ENCODE measurements around the gene RMND5B.

RMND5B gene, protein sequence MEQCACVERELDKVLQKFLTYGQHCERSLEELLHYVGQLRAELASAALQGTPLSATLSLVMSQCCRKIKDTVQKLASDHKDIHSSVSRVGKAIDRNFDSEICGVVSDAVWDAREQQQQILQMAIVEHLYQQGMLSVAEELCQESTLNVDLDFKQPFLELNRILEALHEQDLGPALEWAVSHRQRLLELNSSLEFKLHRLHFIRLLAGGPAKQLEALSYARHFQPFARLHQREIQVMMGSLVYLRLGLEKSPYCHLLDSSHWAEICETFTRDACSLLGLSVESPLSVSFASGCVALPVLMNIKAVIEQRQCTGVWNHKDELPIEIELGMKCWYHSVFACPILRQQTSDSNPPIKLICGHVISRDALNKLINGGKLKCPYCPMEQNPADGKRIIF

DNA sequence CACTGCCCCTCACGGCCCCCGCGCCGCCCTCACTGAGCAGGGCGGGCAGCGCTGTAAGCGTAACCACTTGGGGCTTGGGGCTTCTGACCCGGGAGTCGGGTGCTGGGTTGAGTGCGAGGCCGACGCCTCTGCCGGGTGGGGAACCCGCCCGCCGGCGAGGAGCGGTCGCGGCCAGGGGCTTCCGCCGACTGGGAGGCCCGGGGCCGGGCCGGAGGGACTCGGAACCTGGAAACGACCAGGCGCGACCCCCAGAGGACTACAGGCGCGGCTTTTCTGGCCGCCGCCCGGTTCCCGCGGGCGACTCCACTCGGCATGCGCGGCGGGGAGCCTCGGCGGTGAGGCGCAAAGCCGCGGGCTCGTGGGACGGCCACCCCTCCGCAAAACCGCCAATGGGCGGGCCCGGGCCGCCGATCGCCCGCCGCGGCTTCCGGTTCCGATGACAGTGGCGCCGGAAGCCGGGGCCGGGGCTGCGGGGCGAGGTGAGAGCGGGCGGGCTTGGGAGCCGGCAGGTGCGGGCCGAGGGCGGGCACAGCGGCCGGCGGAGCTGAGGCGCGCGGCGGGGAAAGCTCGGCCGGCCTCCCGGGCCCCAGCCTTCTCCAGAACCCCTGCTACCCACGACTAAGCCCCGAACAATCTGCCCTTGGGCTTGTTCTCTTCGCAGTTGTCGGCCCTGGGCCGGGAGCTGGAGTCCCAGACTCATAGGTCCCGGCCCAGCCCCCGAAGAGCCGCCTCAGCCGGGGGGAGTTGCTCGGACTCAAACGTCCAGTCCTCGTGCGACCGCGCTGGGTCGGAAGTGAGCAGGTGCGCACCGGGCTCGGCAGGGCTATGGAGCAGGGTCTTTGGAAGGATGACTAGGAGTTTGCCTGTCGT lies at the start of gene RMND5B:
TSS of gene RMND5B (plus strand) at position 439 of the 870 bp plus-strand sequence. CDS start 7,106 bp downstream, outside the sequence.
- TF ChIP-seq GATA2 (IDR thresholded peaks at IDR 0.05; ENCODE audit: low read depth, low read length): no peak
- TF ChIP-seq GATA3 (IDR thresholded peaks at IDR 0.05; ENCODE audit: low read depth, low read length): no peak

DNA sequence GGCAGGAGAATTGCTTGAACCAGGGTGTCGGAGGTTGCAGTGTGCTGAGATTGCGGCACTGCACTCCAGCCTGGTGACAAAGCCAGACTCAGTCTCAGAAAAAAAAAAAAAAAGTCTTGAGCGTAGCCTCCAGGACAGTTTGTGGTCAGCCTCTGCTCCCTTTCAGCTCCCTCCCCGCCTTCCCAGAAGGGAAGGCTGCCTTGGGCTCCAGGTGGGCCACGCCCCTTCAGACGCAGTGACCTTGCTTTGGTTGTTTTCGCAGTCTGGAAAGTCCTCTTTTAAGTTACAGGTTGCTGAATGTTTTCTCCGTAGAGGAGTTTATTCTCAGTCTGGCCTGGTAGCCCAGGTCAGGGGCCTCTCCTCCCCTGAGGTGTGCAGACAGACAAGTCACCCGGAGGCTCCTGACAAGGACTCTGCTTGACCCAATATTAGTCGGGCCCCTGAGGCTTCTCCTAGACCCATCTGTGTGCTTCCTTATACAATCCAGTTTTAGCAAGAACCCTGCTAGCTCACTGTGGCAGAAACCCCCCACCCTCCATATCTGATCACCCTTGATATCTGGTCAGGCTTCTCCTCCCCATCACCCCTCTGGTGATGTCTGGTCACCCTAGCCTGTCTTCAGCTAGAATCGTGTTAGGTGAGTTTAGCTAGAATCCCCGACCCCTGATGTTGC lies 49.1 kb upstream of the RMND5B start:
- TF ChIP-seq GATA2 (IDR thresholded peaks at IDR 0.05; ENCODE audit: low read depth, low read length) (no peak), GATA3 (IDR thresholded peaks at IDR 0.05; ENCODE audit: low read depth, low read length) (no peak)

DNA sequence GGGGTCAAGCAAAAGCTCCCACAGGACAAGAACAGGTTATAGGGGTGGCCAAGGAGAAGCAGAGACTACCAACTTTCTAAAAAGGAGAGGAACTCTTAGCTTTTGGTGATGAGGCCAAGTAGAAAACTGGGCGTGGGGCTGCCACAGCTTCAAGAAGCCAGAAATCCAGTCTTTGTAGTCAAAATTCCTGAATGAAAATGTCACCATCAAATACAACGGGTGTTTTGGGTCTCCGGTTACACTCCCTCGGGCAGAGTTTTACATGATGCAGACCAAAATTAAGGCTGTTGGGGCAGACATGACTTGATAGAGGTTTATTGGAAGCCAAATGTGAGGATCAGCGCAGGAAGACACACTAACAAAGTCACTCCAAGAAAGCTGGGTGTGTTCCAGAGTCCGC lies 46.9 kb upstream of the RMND5B start:
- TF ChIP-seq GATA2 (IDR thresholded peaks at IDR 0.05; ENCODE audit: low read depth, low read length) (no peak), GATA3 (IDR thresholded peaks at IDR 0.05; ENCODE audit: low read depth, low read length) (no peak)

DNA sequence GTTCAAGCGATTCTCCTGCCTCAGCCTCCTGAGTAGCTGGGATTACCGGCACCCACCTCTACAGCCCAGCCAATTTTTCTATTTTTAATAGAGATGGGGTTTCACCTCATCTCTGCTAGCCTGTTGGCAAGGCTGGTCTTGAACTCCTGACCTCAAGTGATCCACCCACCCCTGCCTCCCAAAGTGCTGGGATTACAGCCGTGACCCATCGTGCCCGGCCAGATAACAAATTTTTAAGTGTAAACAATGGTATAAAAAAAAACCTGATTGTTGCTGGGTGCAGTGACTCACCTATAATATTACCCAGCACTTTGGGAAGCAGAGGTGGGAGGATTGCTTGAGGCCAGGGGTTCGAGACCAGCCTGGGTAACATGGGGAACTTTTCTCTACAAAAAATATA lies 45.5 kb upstream of the RMND5B start:
- TF ChIP-seq GATA3 (IDR thresholded peaks at IDR 0.05; ENCODE audit: low read depth, low read length): no peak

DNA sequence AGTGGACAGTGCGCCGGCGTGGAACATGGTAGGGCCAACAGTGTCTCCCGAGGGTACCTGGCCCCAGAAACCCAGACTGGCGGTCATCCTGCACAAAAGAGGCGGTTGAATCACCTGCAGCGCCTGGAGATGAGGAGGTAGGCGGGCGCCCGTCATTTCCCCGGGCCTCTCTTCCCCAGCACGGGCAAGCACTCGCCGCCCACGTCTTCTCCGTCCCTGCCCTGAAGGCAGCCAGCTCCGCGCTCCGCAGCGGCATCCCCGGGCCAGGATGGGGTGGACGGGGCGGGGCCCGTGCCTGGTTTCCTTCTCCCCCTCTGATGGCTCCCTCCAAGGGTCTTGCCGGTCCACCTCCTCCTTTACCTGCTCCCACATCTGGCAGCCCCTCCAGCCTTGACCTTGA lies 44.5 kb upstream of the RMND5B start:
- no peak for TF ChIP-seq GATA3 (IDR thresholded peaks at IDR 0.05; ENCODE audit: low read depth, low read length)
- TF ChIP-seq GATA2 (IDR thresholded peaks at IDR 0.05; ENCODE audit: low read depth, low read length): no peak

DNA sequence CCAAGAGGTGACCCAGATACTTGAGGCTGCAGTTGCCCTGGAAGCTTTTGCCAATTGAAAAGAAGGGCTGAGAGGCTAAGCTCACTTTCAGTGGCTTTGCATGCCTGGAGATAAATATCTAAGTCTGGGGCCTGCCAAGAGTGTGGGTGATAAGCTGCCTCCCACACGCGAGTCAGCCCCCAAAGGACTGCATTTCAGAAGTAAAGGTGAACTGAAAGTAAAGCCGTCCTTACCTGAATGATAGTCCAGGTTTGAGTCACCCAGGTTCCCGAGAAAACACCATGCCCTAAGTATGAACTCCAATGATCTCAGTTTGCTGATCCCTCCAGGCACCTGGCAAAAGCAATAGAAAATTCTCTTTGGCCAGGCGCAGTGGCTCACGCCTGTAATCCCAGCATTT lies 40.0 kb upstream of the RMND5B start:
- no peak for TF ChIP-seq GATA2 (IDR thresholded peaks at IDR 0.05; ENCODE audit: low read depth, low read length)
- TF ChIP-seq GATA3 (IDR thresholded peaks at IDR 0.05; ENCODE audit: low read depth, low read length): no peak

DNA sequence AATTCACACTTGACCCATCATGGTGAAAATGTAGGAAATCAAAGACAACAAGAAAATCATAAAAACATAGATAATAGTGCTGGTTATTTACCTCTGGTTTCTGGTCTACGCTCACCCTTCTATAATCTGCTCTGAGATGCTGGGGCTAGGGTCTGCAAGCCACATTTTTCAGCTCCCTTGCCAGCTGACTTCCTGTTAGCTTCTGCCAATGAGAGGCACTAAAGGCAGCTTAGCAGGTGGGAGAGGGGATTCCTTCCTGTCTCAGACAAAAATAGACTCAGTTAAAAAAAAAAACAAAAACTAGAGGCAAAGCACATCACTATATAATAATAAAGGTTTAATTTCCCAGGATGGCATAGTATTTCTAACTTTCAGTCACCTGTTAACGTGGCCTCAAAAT lies 37.7 kb upstream of the RMND5B start:
- TF ChIP-seq GATA2 (IDR thresholded peaks at IDR 0.05; ENCODE audit: low read depth, low read length): no peak
- no peak for TF ChIP-seq GATA3 (IDR thresholded peaks at IDR 0.05; ENCODE audit: low read depth, low read length)

DNA sequence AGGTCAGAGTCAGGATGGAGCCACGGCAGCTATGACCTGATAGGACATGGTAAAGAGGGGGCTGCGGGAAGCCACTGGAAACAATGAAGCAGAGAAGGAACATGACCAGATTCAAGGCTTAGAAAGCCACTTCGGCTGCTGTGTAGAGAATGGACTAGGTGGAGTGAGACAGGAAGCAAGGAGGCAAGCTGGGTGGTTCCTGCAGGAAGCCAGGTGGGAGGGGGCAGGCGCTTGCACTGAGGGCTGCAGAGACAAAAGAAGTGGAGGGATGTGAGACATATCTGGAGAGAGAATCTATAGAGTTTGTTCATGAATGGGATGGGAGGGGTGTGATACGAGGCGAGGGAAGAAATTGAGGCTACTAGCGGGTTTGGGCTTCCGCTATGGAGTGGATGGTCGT lies 36.5 kb upstream of the RMND5B start:
- TF ChIP-seq GATA2 (IDR thresholded peaks at IDR 0.05; ENCODE audit: low read depth, low read length) (no peak), GATA3 (IDR thresholded peaks at IDR 0.05; ENCODE audit: low read depth, low read length) (no peak)

DNA sequence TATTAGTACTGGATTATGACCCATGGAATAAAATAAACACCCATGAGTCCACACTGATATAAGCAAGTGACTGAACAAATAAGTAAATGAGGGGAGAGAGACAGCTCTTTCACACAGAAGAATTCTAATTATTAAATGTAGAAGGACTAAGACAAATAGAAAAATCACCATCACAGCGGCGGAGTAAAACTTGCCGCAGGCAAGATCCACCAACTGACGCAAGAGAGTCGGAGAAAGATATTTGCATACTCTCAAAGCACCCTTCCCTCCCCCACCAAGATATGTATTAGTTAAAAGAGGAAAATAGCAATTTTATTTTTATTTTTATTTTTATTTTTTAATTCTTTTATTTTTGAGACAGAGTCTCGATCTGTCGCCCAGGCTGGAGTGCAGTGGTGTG lies 32.1 kb upstream of the RMND5B start:
- TF ChIP-seq GATA3 (IDR thresholded peaks at IDR 0.05; ENCODE audit: low read depth, low read length) (no peak), GATA2 (IDR thresholded peaks at IDR 0.05; ENCODE audit: low read depth, low read length) (no peak)

DNA sequence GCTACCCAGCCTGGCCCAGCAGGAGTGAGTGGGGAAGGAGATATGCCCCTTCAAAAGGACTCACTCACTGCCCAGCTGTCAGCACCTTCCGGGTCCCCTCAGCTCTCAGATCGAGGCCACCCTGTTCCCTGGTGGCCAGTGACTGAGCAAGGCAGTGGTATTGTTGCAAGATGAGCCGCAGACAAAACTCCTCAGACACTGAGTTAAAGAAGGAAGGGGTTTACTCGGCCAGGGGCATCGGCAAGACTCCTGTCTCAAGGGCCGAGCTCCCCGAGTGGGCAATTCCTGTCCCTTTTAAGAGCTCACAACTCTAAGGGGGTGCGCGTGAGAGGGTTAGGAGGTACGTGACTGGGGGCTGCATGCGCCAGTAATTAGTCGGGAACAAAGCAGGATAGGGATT lies 27.2 kb upstream of the RMND5B start:
- TF ChIP-seq GATA2 (IDR thresholded peaks at IDR 0.05; ENCODE audit: low read depth, low read length) (no peak), GATA3 (IDR thresholded peaks at IDR 0.05; ENCODE audit: low read depth, low read length) (no peak)

DNA sequence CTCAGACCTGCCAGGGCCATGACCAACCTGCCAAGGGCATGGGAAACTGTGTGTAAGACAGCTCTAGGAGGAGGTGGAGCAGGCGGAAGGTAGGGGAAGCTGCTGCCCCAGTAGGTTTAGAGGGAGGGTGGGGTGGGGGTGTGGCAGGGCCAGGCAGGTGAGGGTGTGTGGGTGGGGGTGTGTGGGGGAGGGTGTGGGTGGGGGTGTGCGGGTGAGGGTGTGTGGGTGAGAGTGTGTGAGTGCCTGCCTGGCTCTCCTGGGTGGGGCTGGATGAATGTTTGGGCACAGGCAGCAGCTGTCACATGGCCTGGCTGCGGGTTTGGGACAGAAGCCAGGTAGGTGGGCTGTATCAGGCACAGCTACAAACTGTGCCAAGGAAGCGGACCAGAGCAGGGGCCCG lies 26.3 kb upstream of the RMND5B start:
- TF ChIP-seq GATA2 (IDR thresholded peaks at IDR 0.05; ENCODE audit: low read depth, low read length): no peak
- no peak for TF ChIP-seq GATA3 (IDR thresholded peaks at IDR 0.05; ENCODE audit: low read depth, low read length)

DNA sequence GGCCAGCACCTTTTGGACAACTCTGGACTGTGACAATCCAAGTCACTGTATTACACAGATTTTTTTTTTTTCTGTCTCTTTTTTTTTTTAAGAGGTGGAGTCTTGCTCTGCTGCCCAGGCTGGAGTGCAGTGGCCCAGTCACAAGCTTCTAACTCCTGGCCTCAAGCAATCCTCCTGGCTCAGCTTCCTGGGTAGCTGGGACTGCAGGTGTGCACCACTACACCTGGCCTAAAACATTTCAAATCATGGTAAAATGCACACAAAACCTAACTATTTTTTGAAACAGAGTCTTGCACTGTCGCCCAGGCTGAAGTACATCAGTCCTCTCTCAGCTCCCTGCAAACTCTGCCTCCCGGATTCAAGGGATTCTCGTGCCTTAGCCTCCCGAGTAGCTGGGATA lies 24.7 kb upstream of the RMND5B start:
- TF ChIP-seq GATA2 (IDR thresholded peaks at IDR 0.05; ENCODE audit: low read depth, low read length) (no peak), GATA3 (IDR thresholded peaks at IDR 0.05; ENCODE audit: low read depth, low read length) (no peak)

DNA sequence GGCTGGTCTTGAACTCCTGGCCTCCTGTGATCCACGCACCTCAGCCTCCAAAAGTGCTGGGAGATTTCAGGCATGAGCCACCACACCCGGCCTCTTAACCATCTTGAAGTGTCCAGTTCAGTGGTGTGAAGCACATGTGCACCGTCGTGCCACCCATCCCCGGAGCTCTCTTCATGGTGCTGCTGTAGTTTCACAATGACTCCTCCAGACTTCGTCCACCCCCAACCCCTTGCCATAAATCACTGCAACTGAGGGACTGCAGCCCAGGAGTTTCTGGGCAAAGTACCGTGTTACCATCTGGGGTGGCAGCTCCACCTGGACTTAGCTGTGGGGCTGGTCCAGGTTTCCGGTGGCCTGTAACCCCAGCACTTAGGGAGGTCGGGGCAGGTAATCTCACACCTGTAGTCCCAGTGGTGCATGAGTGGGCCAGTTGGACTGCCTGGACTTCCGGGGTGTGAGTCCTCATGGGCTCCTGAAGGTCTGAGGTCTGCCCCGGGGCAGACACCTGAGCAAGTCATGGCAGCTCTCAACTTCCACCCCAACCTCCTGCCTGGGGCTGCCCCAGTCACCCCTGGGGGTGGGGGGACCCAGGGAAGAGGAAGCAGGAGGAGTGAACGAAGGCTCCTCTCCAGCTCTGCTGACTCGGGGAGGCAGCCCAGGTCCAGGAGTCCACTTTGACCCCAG lies 24.1 kb upstream of the RMND5B start:
- no peak for TF ChIP-seq GATA2 (IDR thresholded peaks at IDR 0.05; ENCODE audit: low read depth, low read length)
- TF ChIP-seq GATA3 (IDR thresholded peaks at IDR 0.05; ENCODE audit: low read depth, low read length): no peak
